SK-N-SH (cell line): ENCODE measurements around the gene ZNF664.

ENCODE experiments used
- EP300 ChIP-seq, 2 experiments: IDR thresholded peaks; 2 replicates each; pipeline versions ENCODE4 v1.4.0 to v1.6.1; 2012; ENCODE audit warnings: borderline replicate concordance in 1 of 2, low read depth in 1 of 2, low read length in 1 of 2
- EZH2phosphoT487 ChIP-seq: fragments of 200-600 bp; sonication (generic); IDR thresholded peaks from 2 replicates; pipeline ENCODE4 v1.6.1; 2017; ENCODE audit warnings: low read depth, mixed run types, mild to moderate bottlenecking, antibody characterized with exemption, moderate library complexity, borderline replicate concordance
- RAD21 ChIP-seq: IDR thresholded peaks from 2 replicates; pipeline ENCODE4 v1.6.1; 2012; ENCODE audit warnings: mild to moderate bottlenecking, low read length
- TF ChIP-seq, protein P1 (sequence below): fragments of 200-600 bp; sonication (generic); IDR thresholded peaks from 2 replicates; pipeline ENCODE4 v1.6.1; 2017; ENCODE audit warnings: antibody characterized with exemption, mild to moderate bottlenecking, moderate library complexity
- TF ChIP-seq, protein P2 (sequence below): IDR thresholded peaks from 2 replicates; pipeline ENCODE4 v1.4.0; 2012; ENCODE audit warnings: low read depth
- TF ChIP-seq, protein P3 (sequence below): IDR thresholded peaks from 2 replicates; pipeline ENCODE4 v1.6.1; 2012; ENCODE audit warnings: mild to moderate bottlenecking, low read depth, low read length, moderate library complexity

DNA sequence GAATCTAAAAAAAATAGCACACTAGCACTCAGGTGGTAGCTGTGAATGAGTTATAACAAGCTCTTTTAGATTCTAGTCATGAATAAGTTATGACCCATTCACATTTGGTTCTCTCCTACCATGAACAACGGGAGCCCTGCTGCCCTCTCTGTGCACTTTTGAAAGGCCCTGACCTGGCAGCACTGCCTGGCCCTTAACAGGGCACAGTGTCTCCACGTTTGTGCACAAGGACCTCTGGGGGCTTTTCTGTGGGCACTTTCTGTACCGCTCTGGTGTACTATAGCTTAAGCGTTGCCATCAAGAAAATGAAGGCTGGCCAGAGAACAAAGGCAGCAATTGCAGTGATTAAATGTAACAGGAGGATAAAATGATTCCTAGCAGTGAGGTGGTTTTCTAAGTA is 21.5 kb upstream of the ZNF664 start:
- TF ChIP-seq EZH2phosphoT487 = no peak
- no peak for TF ChIP-seq EP300 (IDR thresholded peaks at IDR 0.05; ENCODE audit: borderline replicate concordance in 1 of 2, low read depth in 1 of 2, low read length in 1 of 2)
- TF ChIP-seq, protein P1, sequence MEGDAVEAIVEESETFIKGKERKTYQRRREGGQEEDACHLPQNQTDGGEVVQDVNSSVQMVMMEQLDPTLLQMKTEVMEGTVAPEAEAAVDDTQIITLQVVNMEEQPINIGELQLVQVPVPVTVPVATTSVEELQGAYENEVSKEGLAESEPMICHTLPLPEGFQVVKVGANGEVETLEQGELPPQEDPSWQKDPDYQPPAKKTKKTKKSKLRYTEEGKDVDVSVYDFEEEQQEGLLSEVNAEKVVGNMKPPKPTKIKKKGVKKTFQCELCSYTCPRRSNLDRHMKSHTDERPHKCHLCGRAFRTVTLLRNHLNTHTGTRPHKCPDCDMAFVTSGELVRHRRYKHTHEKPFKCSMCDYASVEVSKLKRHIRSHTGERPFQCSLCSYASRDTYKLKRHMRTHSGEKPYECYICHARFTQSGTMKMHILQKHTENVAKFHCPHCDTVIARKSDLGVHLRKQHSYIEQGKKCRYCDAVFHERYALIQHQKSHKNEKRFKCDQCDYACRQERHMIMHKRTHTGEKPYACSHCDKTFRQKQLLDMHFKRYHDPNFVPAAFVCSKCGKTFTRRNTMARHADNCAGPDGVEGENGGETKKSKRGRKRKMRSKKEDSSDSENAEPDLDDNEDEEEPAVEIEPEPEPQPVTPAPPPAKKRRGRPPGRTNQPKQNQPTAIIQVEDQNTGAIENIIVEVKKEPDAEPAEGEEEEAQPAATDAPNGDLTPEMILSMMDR = no peak
- TF ChIP-seq RAD21 = no peak
- TF ChIP-seq, protein P2, sequence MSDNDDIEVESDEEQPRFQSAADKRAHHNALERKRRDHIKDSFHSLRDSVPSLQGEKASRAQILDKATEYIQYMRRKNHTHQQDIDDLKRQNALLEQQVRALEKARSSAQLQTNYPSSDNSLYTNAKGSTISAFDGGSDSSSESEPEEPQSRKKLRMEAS = no peak
- TF ChIP-seq, protein P3, sequence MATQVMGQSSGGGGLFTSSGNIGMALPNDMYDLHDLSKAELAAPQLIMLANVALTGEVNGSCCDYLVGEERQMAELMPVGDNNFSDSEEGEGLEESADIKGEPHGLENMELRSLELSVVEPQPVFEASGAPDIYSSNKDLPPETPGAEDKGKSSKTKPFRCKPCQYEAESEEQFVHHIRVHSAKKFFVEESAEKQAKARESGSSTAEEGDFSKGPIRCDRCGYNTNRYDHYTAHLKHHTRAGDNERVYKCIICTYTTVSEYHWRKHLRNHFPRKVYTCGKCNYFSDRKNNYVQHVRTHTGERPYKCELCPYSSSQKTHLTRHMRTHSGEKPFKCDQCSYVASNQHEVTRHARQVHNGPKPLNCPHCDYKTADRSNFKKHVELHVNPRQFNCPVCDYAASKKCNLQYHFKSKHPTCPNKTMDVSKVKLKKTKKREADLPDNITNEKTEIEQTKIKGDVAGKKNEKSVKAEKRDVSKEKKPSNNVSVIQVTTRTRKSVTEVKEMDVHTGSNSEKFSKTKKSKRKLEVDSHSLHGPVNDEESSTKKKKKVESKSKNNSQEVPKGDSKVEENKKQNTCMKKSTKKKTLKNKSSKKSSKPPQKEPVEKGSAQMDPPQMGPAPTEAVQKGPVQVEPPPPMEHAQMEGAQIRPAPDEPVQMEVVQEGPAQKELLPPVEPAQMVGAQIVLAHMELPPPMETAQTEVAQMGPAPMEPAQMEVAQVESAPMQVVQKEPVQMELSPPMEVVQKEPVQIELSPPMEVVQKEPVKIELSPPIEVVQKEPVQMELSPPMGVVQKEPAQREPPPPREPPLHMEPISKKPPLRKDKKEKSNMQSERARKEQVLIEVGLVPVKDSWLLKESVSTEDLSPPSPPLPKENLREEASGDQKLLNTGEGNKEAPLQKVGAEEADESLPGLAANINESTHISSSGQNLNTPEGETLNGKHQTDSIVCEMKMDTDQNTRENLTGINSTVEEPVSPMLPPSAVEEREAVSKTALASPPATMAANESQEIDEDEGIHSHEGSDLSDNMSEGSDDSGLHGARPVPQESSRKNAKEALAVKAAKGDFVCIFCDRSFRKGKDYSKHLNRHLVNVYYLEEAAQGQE = no peak
